GM12891 (cell line): ENCODE results near the gene LRMDA.

Experiments used
- POLR2A ChIP-seq: IDR thresholded peaks from 2 replicates; pipeline ENCODE4 v1.6.1; 2011; ENCODE audit warnings: low read depth, low read length, control low read depth
- POLR2AphosphoS5 ChIP-seq: IDR thresholded peaks from 2 replicates; pipeline ENCODE4 v1.6.1; 2011; ENCODE audit warnings: low read depth, low read length, control low read depth

GRCh38 chr10:75737580-75737949, 306.1 kb downstream of the LRMDA start:
- TF ChIP-seq POLR2AphosphoS5 (no peak), POLR2A (no peak)
